Stimulated activated naive CD8-positive, alpha-beta T cell treated with anti-CD3 and anti-CD28 coated beads, Interleukin-15, Interleukin-2, amounts not matched to agents 100 U/mL and 50 U/mL, for 24 hours (primary cell): Measurements from ENCODE around the gene ABCC11.
A peak's percentile ranks its signal among the peaks of the same experiment; 100 is the strongest.

Source experiments
- ATAC-seq: fragments of 150-1000 bp; cut with Tn5 transposase; one replicate; pipeline ENCODE4 v1.10.0; 2021
- DNase-seq: peaks from one replicate; pipeline ENCODE4 v3.0.0; 2021

Gene ABCC11

GRCh38 chr16:48161906-48162305, 85.4 kb downstream of the ABCC11 start:
- ATAC-seq (no peak), DNase-seq (no peak)

DNA sequence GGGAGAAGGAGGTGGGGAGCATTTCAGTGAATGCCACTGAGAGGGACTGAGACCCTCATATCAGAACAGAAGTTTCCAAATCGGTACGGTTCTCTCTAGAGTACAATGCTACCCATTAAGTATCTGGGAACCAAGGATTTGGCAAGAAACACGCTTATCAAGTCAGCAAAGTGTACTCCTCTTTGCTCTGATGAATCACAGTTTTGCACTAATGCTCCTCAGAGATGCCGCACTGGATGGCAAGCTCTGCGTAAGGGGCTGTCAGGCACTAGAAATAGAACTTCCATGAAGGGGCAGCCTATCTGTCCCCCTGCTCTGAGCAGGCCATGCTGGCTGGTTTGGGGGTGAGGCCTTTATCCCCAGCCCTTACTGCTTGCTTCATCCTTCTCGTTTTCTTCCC, 86.8 kb downstream of the ABCC11 start:
- ATAC-seq: no peak
- no peak for DNase-seq

DNA sequence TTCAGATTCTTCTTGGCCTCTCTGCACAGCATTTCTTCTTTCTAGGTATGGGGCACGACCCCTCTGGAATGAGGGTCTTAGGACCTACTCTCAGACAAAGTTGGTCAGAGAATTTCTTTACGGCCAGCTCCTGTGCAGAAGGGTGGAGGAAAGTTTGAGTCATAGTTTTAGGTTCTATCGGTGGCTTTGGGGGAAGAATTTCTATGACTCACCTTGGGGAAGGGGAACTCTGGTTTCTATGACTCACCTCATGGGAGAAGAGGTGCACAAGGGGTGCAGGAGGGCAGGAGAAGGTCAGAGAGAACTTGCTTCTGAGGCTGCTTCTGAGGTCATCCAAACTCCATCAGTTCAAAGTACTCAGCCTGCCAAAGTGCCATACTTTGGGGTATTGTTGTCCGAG, 89.0 kb downstream of the ABCC11 start:
- DNase-seq (peak; percentile 53), ATAC-seq (peak; percentile 93)

DNA sequence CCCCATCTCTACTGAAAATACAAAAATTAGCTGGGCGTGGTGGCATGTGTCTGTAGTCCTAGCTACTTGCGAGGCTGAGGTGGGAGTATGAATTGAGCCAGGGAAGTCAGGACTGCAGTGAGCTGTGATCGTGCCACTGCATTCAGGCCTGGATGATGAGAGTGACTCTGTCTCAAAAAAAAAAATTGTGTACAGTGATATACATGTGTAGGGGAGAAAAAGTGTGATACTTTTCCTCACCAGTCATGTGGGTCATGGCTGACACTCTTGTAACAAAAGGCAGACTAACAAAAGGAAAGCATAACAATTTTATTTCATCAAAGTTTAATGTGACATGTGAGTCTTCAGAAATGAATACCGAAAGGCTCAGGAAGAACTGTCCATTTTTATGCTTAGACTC, 89.5 kb downstream of the ABCC11 start:
- DNase-seq (peak; percentile 10), ATAC-seq (peak; percentile 33)

DNA sequence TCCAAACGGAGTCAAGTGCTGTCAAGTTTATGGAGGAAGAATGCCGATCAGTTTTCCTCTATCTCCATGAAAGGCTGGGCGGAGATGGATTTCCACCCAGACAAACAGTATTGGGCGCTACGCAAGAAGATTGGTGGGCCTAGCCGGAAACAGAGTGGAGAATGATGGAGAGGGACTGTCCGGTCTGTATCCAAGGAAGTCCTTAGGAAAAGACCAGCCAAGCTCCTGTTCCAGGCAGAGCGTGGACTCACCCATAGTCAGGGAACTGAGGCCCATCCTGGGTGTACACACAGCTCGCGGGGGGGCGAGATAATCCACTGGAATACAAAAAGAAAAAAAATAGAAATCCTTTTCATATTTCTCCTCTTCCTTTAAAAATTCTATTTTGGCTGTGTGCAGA, 90.0 kb downstream of the ABCC11 start:
- DNase-seq (no peak), ATAC-seq (no peak)

DNA sequence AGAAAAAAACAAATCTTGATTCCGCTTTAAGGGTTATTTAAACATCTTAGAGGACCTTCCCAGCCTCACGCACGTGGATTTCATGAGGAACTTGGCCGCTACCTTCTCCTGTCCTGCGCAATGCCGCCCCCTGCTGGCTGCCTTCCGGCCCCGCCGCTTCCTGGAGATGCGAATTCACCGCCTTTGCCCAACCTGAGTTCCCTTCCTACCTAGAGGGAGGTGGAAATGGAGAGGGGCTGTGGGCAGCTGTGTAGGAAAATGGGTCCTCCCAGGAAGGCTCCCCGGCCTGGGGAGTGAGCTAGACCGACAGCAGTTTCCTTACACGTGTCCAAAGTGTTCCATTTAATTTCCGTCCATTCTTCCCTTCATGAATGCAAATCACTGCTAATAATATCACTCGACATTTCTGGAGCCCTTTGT, 90.5 kb downstream of the ABCC11 start:
- ATAC-seq (peak; percentile 21), DNase-seq (peak; percentile 92)

GRCh38 chr16:48155926-48156789, 91.2 kb downstream of the ABCC11 start, which contains the start of gene ABCC12:
TSS of gene ABCC12 (minus strand) at chr16:48155993. CDS start at chr16:48146424, 9,569 bp downstream.
- ATAC-seq: no peak
- DNase-seq: no peak

- DNase-seq: no peak
- ATAC-seq: no peak
These were observed 93.6 kb downstream of the ABCC11 start for GRCh38 chr16:48153774-48154173.

GRCh38 chr16:48152226-48152625, 95.1 kb downstream of the ABCC11 start:
- DNase-seq (no peak), ATAC-seq (no peak)

DNA sequence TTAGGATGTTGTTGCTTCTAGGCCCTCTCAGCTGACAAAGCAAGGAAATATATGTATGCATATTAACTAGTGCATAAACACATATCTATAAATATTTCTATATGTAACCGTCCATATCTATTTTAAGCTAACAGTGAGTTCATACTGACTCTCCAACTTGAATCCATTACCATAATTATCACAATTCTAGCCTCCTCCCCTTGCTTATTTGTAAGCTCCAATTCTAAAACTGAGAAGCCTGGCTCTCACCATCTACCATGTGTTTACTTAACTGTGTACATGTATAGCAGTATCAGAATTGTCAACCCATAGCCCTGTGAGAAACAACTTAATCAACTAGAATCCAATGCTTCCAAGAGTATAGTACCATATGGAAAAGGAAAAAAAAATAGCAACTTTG, 96.6 kb downstream of the ABCC11 start:
- DNase-seq (no peak), ATAC-seq (no peak)

DNA sequence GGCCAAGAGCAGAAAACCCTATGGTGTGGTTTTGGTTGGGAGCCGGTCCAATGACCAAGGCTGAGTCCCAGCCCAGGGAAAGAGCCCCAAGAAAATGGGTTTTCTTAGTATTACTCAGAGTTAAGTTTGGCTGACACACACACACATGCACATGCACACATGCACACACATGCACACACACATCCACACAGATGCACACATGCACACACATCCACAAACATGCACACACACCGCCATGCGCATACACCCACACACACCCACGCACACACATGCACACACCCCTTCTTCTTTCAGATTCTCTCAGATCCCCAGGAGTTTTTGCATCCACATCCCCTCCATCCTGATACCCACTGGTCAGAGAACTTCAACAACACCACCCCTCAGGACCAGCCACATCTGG, 100.6 kb downstream of the ABCC11 start:
- no peak for ATAC-seq
- no peak for DNase-seq

DNA sequence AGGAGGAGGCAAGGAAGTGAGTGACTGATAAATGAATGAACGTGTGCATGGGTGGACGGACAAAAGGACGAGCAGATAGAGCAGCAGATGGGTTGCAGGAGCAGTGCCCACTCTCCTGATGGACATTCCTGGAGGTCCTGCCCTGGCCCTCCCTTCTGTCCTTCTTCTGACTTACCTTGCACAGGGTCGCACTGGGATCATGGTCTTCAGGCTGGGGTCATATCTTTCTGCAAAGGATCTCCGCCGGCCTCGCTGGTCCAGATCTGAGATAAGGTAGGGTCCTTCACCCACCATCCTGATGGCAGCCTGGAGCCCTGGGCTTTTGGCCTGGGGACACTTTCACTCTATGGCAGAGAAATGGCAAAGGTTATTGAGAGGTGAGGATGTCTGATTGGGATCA, 101.2 kb downstream of the ABCC11 start:
- ATAC-seq: no peak
- DNase-seq: no peak

DNA sequence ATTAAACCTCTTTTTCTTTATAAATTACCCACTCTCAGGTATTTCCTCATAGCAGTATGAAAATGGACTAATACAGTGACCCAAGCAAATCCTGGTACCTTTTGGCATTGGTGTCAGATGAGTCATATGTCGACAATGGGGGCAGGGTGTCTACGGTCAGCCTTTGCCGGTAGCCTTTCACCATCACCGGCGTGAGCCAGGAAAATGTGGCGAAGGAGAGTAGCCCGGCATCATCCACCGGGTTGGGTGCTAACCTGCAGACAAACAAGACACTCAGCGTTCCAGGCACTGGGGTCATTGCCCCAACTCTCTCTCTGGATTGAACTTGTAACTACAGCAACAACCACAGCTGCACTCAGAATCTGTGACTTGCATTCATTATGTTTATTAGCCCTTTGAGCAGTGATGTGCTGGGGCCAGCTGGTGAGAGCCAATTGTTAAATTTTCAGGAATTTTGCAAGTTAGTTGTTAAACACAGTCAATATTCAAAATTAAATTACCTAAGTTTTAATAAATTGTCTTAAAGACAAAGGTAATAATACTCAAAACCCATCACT, 103.4 kb downstream of the ABCC11 start:
- ATAC-seq: no peak

GRCh38 chr16:48140821-48141220, 106.5 kb downstream of the ABCC11 start:
- DNase-seq (no peak), ATAC-seq (no peak)

More for the DNA sequence above, 103.4 kb downstream of the ABCC11 start:
- DNase-seq: no peak

DNA sequence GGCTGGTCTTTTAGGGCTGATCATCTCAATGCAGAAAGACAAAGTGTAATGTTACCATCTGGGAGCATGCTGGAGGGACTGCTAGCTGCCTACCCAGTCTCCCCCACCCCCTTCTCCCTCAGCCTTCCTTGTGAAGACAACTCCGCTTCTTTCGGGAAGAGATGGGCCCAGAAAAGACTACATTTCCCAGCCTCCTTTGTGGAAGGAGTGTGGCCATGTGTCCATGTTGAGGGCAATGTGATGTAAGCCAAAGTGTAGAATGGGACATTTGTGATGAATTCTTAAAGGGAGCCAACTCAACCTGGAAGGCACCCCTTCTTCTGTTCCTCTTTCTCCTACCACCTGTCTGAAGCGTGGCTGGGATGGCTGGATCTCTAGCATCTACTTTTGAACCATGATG, 107.8 kb downstream of the ABCC11 start:
- no peak for ATAC-seq
- DNase-seq: no peak

- no peak for ATAC-seq
- DNase-seq: no peak
These were observed 108.8 kb downstream of the ABCC11 start for GRCh38 chr16:48138543-48138942.

GRCh38 chr16:48137822-48138221, 109.5 kb downstream of the ABCC11 start:
- ATAC-seq (no peak), DNase-seq (no peak)

DNA sequence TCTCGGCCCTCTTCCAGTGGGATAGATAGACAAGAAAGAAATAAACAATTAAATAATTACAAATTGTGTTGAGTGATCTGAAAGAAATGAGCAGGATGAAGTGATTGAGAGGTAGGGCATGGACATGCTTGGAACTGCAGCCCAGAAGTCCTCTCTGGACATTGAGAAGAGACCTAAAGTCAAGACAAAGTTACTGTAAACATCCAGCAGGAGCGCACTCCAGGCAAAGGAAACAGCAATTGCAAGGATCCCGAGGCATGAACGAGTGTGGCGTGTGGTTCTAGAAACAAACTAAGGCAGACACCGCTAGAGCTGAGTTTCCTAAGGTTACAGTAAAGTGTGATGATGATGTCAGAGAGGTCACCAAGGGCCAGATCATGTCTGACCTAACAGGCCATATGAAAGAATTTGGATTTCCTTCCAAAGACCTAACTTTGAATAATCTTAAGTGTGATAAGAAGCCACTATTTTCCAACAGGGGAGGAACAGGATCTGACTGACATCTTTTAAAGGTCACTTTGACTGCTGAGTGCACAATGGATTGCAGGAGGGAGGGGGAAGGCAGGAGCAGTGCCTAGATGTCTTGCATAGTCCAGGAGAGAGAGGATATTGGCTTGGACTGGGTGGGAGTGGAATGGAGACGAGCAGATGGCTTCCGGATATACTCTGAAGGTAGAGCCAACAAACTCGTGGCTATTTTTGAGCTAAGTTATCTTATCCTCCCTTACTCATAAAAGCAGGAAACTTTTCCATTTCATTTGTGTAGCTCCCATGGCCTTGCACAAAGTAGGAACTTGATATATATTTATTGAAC, 110.6 kb downstream of the ABCC11 start:
- DNase-seq: no peak
- no peak for ATAC-seq

GRCh38 chr16:48133455-48134211, 113.7 kb downstream of the ABCC11 start:
- ATAC-seq: no peak

GRCh38 chr16:48132696-48133095, 114.6 kb downstream of the ABCC11 start:
- DNase-seq: no peak
- ATAC-seq: no peak

More at GRCh38 chr16:48133455-48134211, 113.7 kb downstream of the ABCC11 start:
- DNase-seq: no peak

- no peak for ATAC-seq
- no peak for DNase-seq
These were observed 116.0 kb downstream of the ABCC11 start for GRCh38 chr16:48131201-48131935.
